Endothelial cell (in vitro differentiated cells): ENCODE results near the gene CRLF1. TPM values are rescaled to one million over a fixed set of nuclear protein-coding genes. Genes with fewer than 3 reads are reported as not detected.
A peak's percentile ranks its signal among the peaks of the same experiment; 100 is the strongest.

Source experiments
- DNase-seq: peaks from one replicate; pipeline ENCODE4 v3.0.0; 2021; ENCODE audit warnings: low spot score
- H3K27ac Mint-ChIP-seq: one replicate; pipeline ENCODE4 v1.8.0; 2021; ENCODE audit warnings: mixed read lengths, inconsistent platforms; ENCODE audit not compliant: unreplicated experiment
- H3K27me3 Mint-ChIP-seq: one replicate; pipeline ENCODE4 v1.8.0; 2021; ENCODE audit warnings: mild to moderate bottlenecking, moderate library complexity, mixed read lengths, inconsistent platforms; ENCODE audit not compliant: unreplicated experiment
- H3K36me3 Mint-ChIP-seq: one replicate; pipeline ENCODE4 v1.8.0; 2021; ENCODE audit warnings: mild to moderate bottlenecking, low read depth, mixed read lengths, inconsistent platforms; ENCODE audit not compliant: unreplicated experiment
- H3K4me1 Mint-ChIP-seq: one replicate; pipeline ENCODE4 v1.8.0; 2021; ENCODE audit warnings: mild to moderate bottlenecking, mixed read lengths, inconsistent platforms; ENCODE audit not compliant: unreplicated experiment
- H3K4me3 Mint-ChIP-seq: one replicate; pipeline ENCODE4 v1.8.0; 2021; ENCODE audit warnings: mild to moderate bottlenecking, mixed read lengths, inconsistent platforms; ENCODE audit not compliant: unreplicated experiment
- H3K9me3 Mint-ChIP-seq: one replicate; pipeline ENCODE4 v1.8.0; 2021; ENCODE audit warnings: mixed read lengths, inconsistent platforms; ENCODE audit not compliant: unreplicated experiment
- total RNA-seq: library from RNA; stranded (reverse); fragmentation: NEBNext Ultra II Directional; extraction: Animal tissue kit (Norgen Biotek cat#: 25700); gene quantifications from one replicate; pipeline ENCODE4 v1.2.1, GENCODE V29; 2021; ENCODE audit not compliant: unreplicated experiment
- TF ChIP-seq, protein P1 (sequence below): fragments of 200-600 bp; sonication (generic); IDR thresholded peaks from one replicate; pipeline ENCODE4 v1.5.0; 2021; ENCODE audit warnings: antibody characterized with exemption; ENCODE audit not compliant: unreplicated experiment

CRLF1 gene
- total RNA-seq, 1 donor from 2014 or later: 0.74 TPM

DNA sequence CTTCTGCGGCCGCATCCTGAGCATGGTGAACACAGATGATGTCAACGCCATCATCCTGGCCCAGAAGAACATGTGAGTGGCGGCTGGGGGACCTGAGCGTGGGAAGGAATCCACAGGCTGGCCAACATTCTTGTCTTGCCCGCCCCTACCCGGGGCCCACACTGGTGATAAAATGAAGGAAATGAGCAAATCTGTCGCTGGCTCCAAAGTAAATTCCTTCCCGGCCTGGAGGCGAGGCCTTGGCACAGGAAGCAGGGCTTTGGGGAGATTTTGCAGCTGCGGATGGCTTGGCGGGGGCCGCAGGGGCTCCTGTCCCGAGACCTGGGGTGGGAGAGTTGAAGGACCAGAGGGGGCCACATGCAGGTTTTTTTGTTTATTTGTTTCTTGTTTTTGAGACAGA, 44.5 kb downstream of the CRLF1 start:
- DNase-seq: no peak
- Mint-ChIP-seq H3K36me3 (peaks cover 10% of the 10 kb centered on the region), H3K4me1 (peaks cover 8% of the 10 kb centered on the region), H3K9me3 (no peaks in the 10 kb centered on the region), H3K27me3 (peaks cover 4% of the 10 kb centered on the region), H3K4me3 (no peak overlapping the region), H3K27ac (no peak overlapping the region)
- TF ChIP-seq, protein P1, sequence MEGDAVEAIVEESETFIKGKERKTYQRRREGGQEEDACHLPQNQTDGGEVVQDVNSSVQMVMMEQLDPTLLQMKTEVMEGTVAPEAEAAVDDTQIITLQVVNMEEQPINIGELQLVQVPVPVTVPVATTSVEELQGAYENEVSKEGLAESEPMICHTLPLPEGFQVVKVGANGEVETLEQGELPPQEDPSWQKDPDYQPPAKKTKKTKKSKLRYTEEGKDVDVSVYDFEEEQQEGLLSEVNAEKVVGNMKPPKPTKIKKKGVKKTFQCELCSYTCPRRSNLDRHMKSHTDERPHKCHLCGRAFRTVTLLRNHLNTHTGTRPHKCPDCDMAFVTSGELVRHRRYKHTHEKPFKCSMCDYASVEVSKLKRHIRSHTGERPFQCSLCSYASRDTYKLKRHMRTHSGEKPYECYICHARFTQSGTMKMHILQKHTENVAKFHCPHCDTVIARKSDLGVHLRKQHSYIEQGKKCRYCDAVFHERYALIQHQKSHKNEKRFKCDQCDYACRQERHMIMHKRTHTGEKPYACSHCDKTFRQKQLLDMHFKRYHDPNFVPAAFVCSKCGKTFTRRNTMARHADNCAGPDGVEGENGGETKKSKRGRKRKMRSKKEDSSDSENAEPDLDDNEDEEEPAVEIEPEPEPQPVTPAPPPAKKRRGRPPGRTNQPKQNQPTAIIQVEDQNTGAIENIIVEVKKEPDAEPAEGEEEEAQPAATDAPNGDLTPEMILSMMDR: no peak

DNA sequence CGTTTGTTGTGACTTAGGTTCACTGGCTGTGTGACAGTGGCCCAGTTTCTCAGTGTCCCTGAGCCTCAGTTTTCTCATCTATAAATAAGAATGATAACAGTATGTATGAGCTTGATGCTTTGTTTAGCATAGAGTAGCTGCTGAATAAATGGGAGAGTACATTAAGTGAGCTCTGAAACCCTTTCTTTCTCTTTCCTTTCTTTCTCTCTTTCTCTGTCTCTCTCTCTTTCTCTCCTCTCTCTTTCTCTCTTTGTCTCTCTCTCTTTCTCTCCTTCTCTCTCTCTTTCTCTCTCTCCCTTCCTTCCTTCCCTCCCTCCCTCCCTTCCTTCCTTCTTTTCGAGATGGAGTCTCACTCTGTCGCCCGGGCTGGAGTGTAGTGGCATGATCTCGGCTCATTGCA, 46.9 kb downstream of the CRLF1 start:
- H3K9me3 Mint-ChIP-seq: no peaks in the 10 kb centered on the region
- no peak for DNase-seq
- peaks cover 8% of the 10 kb centered on the region for H3K4me1 Mint-ChIP-seq
- peaks cover 4% of the 10 kb centered on the region for H3K36me3 Mint-ChIP-seq
- peaks cover 5% of the 10 kb centered on the region for H3K27me3 Mint-ChIP-seq
- TF ChIP-seq, protein P1: no peak
- no peak overlapping the region for H3K4me3 Mint-ChIP-seq
- H3K27ac Mint-ChIP-seq: no peak overlapping the region

DNA sequence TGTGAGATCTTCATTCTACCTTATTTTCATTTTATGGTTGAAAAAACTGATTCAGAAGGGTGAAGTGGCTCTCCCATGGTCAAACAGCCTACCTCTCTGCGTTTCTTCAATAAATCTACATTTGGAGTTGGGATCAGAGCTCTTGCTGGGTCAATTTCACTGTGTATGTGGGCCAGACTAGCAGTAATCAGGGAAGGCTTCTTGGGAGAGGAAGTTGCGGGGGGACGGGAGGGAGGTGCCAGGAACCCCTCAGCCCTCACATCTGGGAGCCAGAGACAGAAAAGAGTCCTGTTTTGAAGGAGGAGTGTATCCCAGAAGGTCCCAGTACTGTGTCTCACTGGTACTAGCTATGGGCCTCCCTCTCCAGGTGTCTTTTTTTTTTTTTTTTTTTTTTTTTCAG, 48.0 kb downstream of the CRLF1 start:
- H3K9me3 Mint-ChIP-seq: no peaks in the 10 kb centered on the region
- peaks cover 4% of the 10 kb centered on the region for H3K36me3 Mint-ChIP-seq
- peak overlapping the region; percentile 91 for H3K27ac Mint-ChIP-seq
- H3K27me3 Mint-ChIP-seq: peaks cover 5% of the 10 kb centered on the region
- TF ChIP-seq, protein P1: no peak
- H3K4me3 Mint-ChIP-seq: peak overlapping the region; percentile 96
- peaks cover 8% of the 10 kb centered on the region for H3K4me1 Mint-ChIP-seq
- DNase-seq: no peak

GRCh38 chr19:18558202-18558555, 48.4 kb downstream of the CRLF1 start:
- no peaks in the 10 kb centered on the region for H3K9me3 Mint-ChIP-seq

GRCh38 chr19:18557411-18558201, 49.0 kb downstream of the CRLF1 start, which contains the start of gene KXD1:
Gene KXD1, plus strand, starts transcription at chr19:18557870. Its CDS starts 4,187 bp downstream, at chr19:18562057.
- TF ChIP-seq, protein P1: no peak
- no peaks in the 10 kb centered on the region for H3K9me3 Mint-ChIP-seq
- DNase-seq: peak; percentile 79
- peaks cover 8% of the 10 kb centered on the region for H3K4me1 Mint-ChIP-seq
- peak within 1 kb of the TSS; percentile 91 for H3K27ac Mint-ChIP-seq
- peak within 1 kb of the TSS; percentile 96 for H3K4me3 Mint-ChIP-seq
- H3K36me3 Mint-ChIP-seq: no peaks in the 10 kb centered on the region
- H3K27me3 Mint-ChIP-seq: peaks cover 5% of the 10 kb centered on the region

More at GRCh38 chr19:18558202-18558555, 48.4 kb downstream of the CRLF1 start:
- H3K27ac Mint-ChIP-seq: peak overlapping the region; percentile 91
- peaks cover 5% of the 10 kb centered on the region for H3K27me3 Mint-ChIP-seq
- no peak for DNase-seq
- peaks cover 8% of the 10 kb centered on the region for H3K4me1 Mint-ChIP-seq
- TF ChIP-seq, protein P1: no peak
- peaks cover 3% of the 10 kb centered on the region for H3K36me3 Mint-ChIP-seq
- peak overlapping the region; percentile 96 for H3K4me3 Mint-ChIP-seq
